SH-SY5Y (cell line): ENCODE results near the gene E2F2.

ENCODE experiments used
- GATA2 ChIP-seq: IDR thresholded peaks from 2 replicates; pipeline ENCODE4 v1.6.1; 2011; ENCODE audit warnings: mild to moderate bottlenecking, low read depth, low read length
- GATA3 ChIP-seq: IDR thresholded peaks from 2 replicates; pipeline ENCODE4 v1.6.1; 2011; ENCODE audit warnings: low read depth, mild to moderate bottlenecking, low read length, moderate library complexity

E2F2 gene

GRCh38 chr1:23530747-23531561 lies at the start of gene E2F2:
Gene E2F2, minus strand, starts transcription at chr1:23531233. Its CDS starts 440 bp downstream, at chr1:23530793.
- TF ChIP-seq GATA2 (no peak), GATA3 (no peak)

- TF ChIP-seq GATA2: no peak
- no peak for TF ChIP-seq GATA3
These were observed 47.9 kb upstream of the E2F2 start for GRCh38 chr1:23578997-23579363.

GRCh38 chr1:23578311-23578996 lies 47.4 kb upstream of the E2F2 start:
- TF ChIP-seq GATA2 (no peak), GATA3 (no peak)

GRCh38 chr1:23577056-23578004 lies 46.3 kb upstream of the E2F2 start:
- no peak for TF ChIP-seq GATA2
- no peak for TF ChIP-seq GATA3

GRCh38 chr1:23576338-23577055 lies 45.5 kb upstream of the E2F2 start:
- TF ChIP-seq GATA3: no peak
- no peak for TF ChIP-seq GATA2

- TF ChIP-seq GATA2 (no peak), GATA3 (no peak)
These were observed 44.3 kb upstream of the E2F2 start for GRCh38 chr1:23575226-23575810.

- TF ChIP-seq GATA2: no peak
- no peak for TF ChIP-seq GATA3
These were observed 43.3 kb upstream of the E2F2 start for GRCh38 chr1:23574265-23574754.

- no peak for TF ChIP-seq GATA2
- no peak for TF ChIP-seq GATA3
These were observed 42.6 kb upstream of the E2F2 start for GRCh38 chr1:23573574-23574182.

- TF ChIP-seq GATA2 (no peak), GATA3 (no peak)
These were observed 40.4 kb upstream of the E2F2 start for GRCh38 chr1:23571465-23571864.

- TF ChIP-seq GATA3 (no peak), GATA2 (no peak)
These were observed 39.1 kb upstream of the E2F2 start for GRCh38 chr1:23570001-23570691.

GRCh38 chr1:23568608-23569383 lies 37.8 kb upstream of the E2F2 start:
- TF ChIP-seq GATA2 (peak; percentile 54), GATA3 (no peak)
